ENCODE data around the gene CCNI2. TPM values are rescaled to one million over a fixed set of nuclear protein-coding genes. Genes with fewer than 3 reads are reported as not detected.

Gene CCNI2
- total RNA-seq, 1 experiment from 2014 or later: 1.7 TPM

DNA sequence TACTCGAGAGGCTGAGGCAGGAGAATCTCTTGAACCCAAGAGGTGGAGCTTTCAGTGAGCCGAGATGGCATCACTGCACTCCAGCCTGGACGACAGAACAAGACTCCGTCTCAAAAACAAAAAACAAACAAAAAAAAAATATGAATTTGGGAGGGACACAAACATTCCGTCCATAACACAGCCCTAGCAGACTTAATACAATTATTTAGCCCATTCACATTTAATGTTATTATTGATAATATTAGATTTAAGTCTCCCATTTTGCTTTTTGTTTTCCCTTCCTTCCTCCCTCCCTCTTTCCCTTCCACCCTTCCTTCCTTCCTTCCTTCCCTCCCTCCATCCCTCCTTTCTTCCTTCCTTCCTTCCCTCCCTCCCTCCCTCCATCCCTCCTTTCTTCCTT lies 4.6 kb upstream of the CCNI2 start (continued):
- TF ChIP-seq, protein P1, sequence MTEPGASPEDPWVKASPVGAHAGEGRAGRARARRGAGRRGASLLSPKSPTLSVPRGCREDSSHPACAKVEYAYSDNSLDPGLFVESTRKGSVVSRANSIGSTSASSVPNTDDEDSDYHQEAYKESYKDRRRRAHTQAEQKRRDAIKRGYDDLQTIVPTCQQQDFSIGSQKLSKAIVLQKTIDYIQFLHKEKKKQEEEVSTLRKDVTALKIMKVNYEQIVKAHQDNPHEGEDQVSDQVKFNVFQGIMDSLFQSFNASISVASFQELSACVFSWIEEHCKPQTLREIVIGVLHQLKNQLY (CRISPR knock-in tag; IDR thresholded peaks at IDR 0.05): no peak
- TF ChIP-seq OVOL2 (CRISPR knock-in tag; IDR thresholded peaks at IDR 0.05; ENCODE audit: borderline replicate concordance): no peak
- TF ChIP-seq, protein P2, sequence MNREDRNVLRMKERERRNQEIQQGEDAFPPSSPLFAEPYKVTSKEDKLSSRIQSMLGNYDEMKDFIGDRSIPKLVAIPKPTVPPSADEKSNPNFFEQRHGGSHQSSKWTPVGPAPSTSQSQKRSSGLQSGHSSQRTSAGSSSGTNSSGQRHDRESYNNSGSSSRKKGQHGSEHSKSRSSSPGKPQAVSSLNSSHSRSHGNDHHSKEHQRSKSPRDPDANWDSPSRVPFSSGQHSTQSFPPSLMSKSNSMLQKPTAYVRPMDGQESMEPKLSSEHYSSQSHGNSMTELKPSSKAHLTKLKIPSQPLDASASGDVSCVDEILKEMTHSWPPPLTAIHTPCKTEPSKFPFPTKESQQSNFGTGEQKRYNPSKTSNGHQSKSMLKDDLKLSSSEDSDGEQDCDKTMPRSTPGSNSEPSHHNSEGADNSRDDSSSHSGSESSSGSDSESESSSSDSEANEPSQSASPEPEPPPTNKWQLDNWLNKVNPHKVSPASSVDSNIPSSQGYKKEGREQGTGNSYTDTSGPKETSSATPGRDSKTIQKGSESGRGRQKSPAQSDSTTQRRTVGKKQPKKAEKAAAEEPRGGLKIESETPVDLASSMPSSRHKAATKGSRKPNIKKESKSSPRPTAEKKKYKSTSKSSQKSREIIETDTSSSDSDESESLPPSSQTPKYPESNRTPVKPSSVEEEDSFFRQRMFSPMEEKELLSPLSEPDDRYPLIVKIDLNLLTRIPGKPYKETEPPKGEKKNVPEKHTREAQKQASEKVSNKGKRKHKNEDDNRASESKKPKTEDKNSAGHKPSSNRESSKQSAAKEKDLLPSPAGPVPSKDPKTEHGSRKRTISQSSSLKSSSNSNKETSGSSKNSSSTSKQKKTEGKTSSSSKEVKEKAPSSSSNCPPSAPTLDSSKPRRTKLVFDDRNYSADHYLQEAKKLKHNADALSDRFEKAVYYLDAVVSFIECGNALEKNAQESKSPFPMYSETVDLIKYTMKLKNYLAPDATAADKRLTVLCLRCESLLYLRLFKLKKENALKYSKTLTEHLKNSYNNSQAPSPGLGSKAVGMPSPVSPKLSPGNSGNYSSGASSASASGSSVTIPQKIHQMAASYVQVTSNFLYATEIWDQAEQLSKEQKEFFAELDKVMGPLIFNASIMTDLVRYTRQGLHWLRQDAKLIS (CRISPR knock-in tag; IDR thresholded peaks at IDR 0.05; ENCODE audit: borderline replicate concordance): no peak
- TF ChIP-seq, protein P3, sequence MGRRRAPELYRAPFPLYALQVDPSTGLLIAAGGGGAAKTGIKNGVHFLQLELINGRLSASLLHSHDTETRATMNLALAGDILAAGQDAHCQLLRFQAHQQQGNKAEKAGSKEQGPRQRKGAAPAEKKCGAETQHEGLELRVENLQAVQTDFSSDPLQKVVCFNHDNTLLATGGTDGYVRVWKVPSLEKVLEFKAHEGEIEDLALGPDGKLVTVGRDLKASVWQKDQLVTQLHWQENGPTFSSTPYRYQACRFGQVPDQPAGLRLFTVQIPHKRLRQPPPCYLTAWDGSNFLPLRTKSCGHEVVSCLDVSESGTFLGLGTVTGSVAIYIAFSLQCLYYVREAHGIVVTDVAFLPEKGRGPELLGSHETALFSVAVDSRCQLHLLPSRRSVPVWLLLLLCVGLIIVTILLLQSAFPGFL (CRISPR knock-in tag; IDR thresholded peaks at IDR 0.05; ENCODE audit: borderline replicate concordance): no peak
- TF ChIP-seq NFATC4 (CRISPR knock-in tag; IDR thresholded peaks at IDR 0.05): no peak
- no peak for TF ChIP-seq PRDM15 (CRISPR knock-in tag; IDR thresholded peaks at IDR 0.05)
- no peak for TF ChIP-seq SP1 (CRISPR knock-in tag; conservative IDR thresholded peaks at IDR 0.05)
- TF ChIP-seq, protein P4, sequence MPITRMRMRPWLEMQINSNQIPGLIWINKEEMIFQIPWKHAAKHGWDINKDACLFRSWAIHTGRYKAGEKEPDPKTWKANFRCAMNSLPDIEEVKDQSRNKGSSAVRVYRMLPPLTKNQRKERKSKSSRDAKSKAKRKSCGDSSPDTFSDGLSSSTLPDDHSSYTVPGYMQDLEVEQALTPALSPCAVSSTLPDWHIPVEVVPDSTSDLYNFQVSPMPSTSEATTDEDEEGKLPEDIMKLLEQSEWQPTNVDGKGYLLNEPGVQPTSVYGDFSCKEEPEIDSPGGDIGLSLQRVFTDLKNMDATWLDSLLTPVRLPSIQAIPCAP (CRISPR knock-in tag; IDR thresholded peaks at IDR 0.05): no peak
- TF ChIP-seq, protein P5, sequence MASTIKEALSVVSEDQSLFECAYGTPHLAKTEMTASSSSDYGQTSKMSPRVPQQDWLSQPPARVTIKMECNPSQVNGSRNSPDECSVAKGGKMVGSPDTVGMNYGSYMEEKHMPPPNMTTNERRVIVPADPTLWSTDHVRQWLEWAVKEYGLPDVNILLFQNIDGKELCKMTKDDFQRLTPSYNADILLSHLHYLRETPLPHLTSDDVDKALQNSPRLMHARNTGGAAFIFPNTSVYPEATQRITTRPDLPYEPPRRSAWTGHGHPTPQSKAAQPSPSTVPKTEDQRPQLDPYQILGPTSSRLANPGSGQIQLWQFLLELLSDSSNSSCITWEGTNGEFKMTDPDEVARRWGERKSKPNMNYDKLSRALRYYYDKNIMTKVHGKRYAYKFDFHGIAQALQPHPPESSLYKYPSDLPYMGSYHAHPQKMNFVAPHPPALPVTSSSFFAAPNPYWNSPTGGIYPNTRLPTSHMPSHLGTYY (CRISPR knock-in tag; IDR thresholded peaks at IDR 0.05): no peak
- no peak for TF ChIP-seq ZNF263 (CRISPR knock-in tag; IDR thresholded peaks at IDR 0.05; ENCODE audit: low read depth)

- DNase-seq (ENCODE audit: low spot score) (no peak), ATAC-seq (no peak)
- Mint-ChIP-seq H3K4me3 (no peak overlapping the region), H3K4me1 (peaks cover 4% of the 10 kb centered on the region; the same call in 1 of the 2 replicates), H3K27ac (no peak overlapping the region), H3K9me3 (no peaks in the 10 kb centered on the region; the same call in 1 of the 2 replicates), H3K36me3 (no peaks in the 10 kb centered on the region), H3K27me3 (ENCODE audit: low read depth) (peaks cover 58% of the 10 kb centered on the region)
- POLR2A ChIA-PET: no interaction called here
- CTCF ChIA-PET: no interaction called here
- TF ChIP-seq TCF7 (CRISPR knock-in tag; IDR thresholded peaks at IDR 0.05; ENCODE audit: low read depth) (no peak), ZSCAN18 (CRISPR knock-in tag; IDR thresholded peaks at IDR 0.05) (no peak), JUN (CRISPR knock-in tag; IDR thresholded peaks at IDR 0.05) (no peak), NFATC4 (CRISPR knock-in tag; IDR thresholded peaks at IDR 0.05) (no peak), JAZF1 (CRISPR knock-in tag; IDR thresholded peaks at IDR 0.05) (no peak), HMGA2 (CRISPR knock-in tag; IDR thresholded peaks at IDR 0.05) (no peak)
- TF ChIP-seq, protein P6, sequence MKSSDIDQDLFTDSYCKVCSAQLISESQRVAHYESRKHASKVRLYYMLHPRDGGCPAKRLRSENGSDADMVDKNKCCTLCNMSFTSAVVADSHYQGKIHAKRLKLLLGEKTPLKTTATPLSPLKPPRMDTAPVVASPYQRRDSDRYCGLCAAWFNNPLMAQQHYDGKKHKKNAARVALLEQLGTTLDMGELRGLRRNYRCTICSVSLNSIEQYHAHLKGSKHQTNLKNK (CRISPR knock-in tag; IDR thresholded peaks at IDR 0.05): no peak
- TF ChIP-seq, protein P7, sequence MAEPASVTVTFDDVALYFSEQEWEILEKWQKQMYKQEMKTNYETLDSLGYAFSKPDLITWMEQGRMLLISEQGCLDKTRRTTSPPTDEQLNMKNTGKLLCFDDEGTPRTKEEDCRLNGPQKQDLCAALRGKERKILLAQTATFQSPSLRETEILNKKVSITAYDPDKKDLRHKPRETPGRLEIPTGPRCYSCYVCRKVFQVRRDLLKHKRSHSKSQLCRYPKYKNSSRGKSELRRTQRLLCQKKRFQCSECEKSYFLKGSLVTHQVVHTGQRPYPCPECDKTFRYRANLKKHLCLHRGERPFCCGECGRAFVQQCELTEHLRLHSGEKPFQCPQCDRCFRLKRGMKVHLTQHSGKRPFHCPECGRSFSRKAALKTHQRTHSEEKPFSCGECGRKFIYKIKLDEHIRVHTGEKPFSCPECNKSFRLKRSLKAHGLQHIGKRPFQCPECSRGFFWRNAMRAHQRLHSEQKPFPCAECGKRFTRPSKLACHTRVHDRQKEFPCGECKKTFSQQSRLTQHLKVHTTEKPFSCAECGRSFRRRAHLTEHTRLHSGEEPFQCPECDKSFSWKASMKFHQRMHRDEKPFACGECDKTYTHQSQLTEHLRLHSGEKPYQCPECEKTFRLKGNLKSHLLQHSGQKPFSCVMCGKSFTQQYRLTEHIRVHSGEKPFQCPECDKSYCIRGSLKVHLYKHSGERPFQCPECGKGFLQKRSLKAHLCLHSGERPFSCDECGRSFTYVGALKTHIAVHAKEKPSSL (CRISPR knock-in tag; conservative IDR thresholded peaks at IDR 0.05): no peak
- TF ChIP-seq, protein P1 (CRISPR knock-in tag; IDR thresholded peaks at IDR 0.05): no peak
These were observed 2.6 kb upstream of the CCNI2 start for GRCh38 chr5:132744659-132745058.

Data from WTC11 (cell line).